ENCODE data around the gene ILKAP. TPM values are rescaled to one million over a fixed set of nuclear protein-coding genes. Genes with fewer than 3 reads are reported as not detected.

ILKAP gene
- total RNA-seq, 1 donor from 2014 or later: 70.2 TPM

GRCh38 chr2:238238311-238238765 is 34.8 kb upstream of the ILKAP start:
- intact Hi-C loops (cut with micrococcal nuclease): loop anchor here (10.0 kb wide), 1 partner anchor 544 kb away; no protein-coding TSS in a partner anchor

- intact Hi-C loops (cut with micrococcal nuclease): loop anchor here (10.0 kb wide), 1 partner anchor 543 kb away; no protein-coding TSS in a partner anchor
These were observed 34.1 kb upstream of the ILKAP start for GRCh38 chr2:238237431-238238135.

- intact Hi-C loops (cut with micrococcal nuclease): loop anchor here (10.0 kb wide), 1 partner anchor 542 kb away; no protein-coding TSS in a partner anchor
These were observed 33.1 kb upstream of the ILKAP start for GRCh38 chr2:238236571-238236970.

GRCh38 chr2:238235856-238236255 is 32.4 kb upstream of the ILKAP start:
- intact Hi-C loops (cut with micrococcal nuclease): loop anchor here (2.0 to 10.0 kb wide), 2 partner anchors 85 to 541 kb away; partner anchors contain the start of gene TRAF3IP1

- intact Hi-C loops (cut with micrococcal nuclease): loop anchor here (2.0 to 10.0 kb wide), 2 partner anchors 85 to 541 kb away; partner anchors contain the start of gene TRAF3IP1
These were observed 31.8 kb upstream of the ILKAP start for GRCh38 chr2:238235331-238235732.

- intact Hi-C loops (cut with micrococcal nuclease): loop anchor here (1.0 to 10.0 kb wide), 4 partner anchors 87 to 539 kb away; partner anchors contain the start of gene TRAF3IP1
These were observed 30.1 kb upstream of the ILKAP start for GRCh38 chr2:238233625-238234024.

GRCh38 chr2:238231809-238232208 is 28.3 kb upstream of the ILKAP start:
- intact Hi-C loops (cut with micrococcal nuclease): loop anchor here (1.0 to 10.0 kb wide), 6 partner anchors 8 to 537 kb away; partner anchors contain the start of genes ASB1, HES6, ILKAP and PER2

GRCh38 chr2:238231251-238231793 is 27.8 kb upstream of the ILKAP start:
- intact Hi-C loops (cut with micrococcal nuclease): loop anchor here (1.0 to 10.0 kb wide), 6 partner anchors 9 to 537 kb away; partner anchors contain the start of genes ASB1, HES6, ILKAP and PER2

- intact Hi-C loops (cut with micrococcal nuclease): loop anchor here (1.0 to 10.0 kb wide), 6 partner anchors 10 to 536 kb away; partner anchors contain the start of genes ASB1, HES6, ILKAP and PER2
These were observed 27.2 kb upstream of the ILKAP start for GRCh38 chr2:238230699-238231098.

GRCh38 chr2:238228700-238229099 is 25.2 kb upstream of the ILKAP start:
- intact Hi-C loops (cut with micrococcal nuclease): no loop called here

- intact Hi-C loops (cut with micrococcal nuclease): no loop called here
These were observed 24.1 kb upstream of the ILKAP start for GRCh38 chr2:238227587-238228032.

- intact Hi-C loops (cut with micrococcal nuclease): no loop called here
These were observed 23.4 kb upstream of the ILKAP start for GRCh38 chr2:238226698-238227586.

GRCh38 chr2:238225911-238226697 is 22.6 kb upstream of the ILKAP start:
- intact Hi-C loops (cut with micrococcal nuclease): no loop called here

- intact Hi-C loops (cut with micrococcal nuclease): no loop called here
These were observed 21.6 kb upstream of the ILKAP start for GRCh38 chr2:238225121-238225520.

GRCh38 chr2:238224356-238225035 is 21.0 kb upstream of the ILKAP start:
- intact Hi-C loops (cut with micrococcal nuclease): no loop called here

- intact Hi-C loops (cut with micrococcal nuclease): no loop called here
These were observed 17.5 kb upstream of the ILKAP start for GRCh38 chr2:238220892-238221521.

- intact Hi-C loops (cut with micrococcal nuclease): no loop called here
These were observed 16.9 kb upstream of the ILKAP start for GRCh38 chr2:238220274-238220891.

- intact Hi-C loops (cut with micrococcal nuclease): no loop called here
These were observed 13.2 kb upstream of the ILKAP start for GRCh38 chr2:238216651-238217184.

Data from T-helper 1 cell treated with Interleukin-12 subunit alpha and Interleukin-12 subunit beta and Interleukin-4 antibody, amounts not matched to agents 30 ng/mL and 1 ng/mL, for 36 hours (primary cell).